ENCODE measurements around the gene PRDX2.

PRDX2 gene

DNA sequence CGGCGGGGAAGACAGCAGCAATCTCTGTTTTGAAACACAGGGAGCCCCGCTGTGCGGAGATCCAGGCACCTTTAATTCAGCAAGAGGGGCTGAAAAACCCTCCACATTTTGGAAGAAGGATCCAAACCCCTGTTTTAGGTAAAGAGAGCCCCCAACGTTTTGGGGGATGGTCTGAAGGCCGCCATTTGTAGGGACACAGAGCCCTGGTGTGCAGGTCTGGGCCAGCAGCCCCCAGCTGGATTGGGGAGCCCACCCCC is 22.8 kb downstream of the PRDX2 start:
- no peak for TF ChIP-seq CTCF (IDR thresholded peaks at IDR 0.05; ENCODE audit: control insufficient read depth, insufficient read depth, low read depth, low read length, missing control alignments)
- H3K4me3 ChIP-seq (ENCODE audit: control insufficient read depth, low read depth, low read length) = peak overlapping the region; percentile 72
- no peak for DNase-seq (ENCODE audit: low read depth)

DNA sequence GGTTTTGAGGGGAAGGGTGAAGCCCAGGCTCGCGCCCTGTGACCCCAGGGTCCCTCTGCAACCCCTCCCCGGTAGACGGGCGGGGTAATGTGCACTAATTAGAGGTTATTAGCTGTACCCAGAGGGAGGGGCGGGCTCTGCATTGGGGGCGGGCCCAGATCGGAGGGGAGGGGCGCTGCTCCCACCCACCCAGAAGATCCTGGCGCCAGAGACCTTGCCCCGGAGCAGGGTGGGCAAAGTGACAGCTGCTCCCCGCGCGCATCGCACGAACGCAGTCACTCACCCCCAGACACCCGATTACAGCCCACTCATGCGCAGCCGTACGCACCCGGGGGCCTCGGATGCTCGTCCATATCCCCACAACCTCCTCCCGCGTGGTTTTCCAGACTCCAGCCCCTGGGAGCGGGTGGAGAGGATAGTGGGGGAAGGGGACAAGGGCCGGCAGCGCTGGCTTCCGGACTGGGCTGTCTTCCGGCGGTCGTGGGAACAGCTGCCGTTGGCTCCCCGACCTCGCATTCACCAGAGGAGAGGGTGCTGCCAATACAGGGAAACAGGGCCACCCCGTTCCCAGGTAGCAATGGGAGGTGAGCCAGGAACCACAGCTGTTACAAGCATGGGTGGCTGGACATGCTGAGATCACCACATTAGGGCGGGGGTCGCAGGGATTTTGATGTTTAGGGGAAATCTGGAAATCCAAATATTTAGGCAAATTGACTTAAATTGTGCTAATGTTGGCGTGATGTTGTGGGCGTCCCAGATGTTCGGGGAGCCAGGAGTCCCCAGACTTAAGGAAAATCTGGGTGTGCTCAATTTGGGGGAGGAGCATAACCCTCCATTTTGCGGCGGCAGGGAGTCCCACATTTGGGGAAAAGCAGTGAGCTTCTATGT is 23.3 kb downstream of the PRDX2 start:
- DNase-seq (ENCODE audit: low read depth) = no peak

GRCh38 chr19:12777217-12778016 is 24.2 kb downstream of the PRDX2 start:
- DNase-seq (ENCODE audit: low read depth) = no peak
- peak; percentile 97 for TF ChIP-seq CTCF (IDR thresholded peaks at IDR 0.05; ENCODE audit: control insufficient read depth, insufficient read depth, low read depth, low read length, missing control alignments)
- peak overlapping the region; percentile 72 for H3K4me3 ChIP-seq (ENCODE audit: control insufficient read depth, low read depth, low read length)

More for the DNA sequence above, 23.3 kb downstream of the PRDX2 start:
- peak overlapping the region; percentile 72 for H3K4me3 ChIP-seq (ENCODE audit: control insufficient read depth, low read depth, low read length)
- TF ChIP-seq CTCF (IDR thresholded peaks at IDR 0.05; ENCODE audit: control insufficient read depth, insufficient read depth, low read depth, low read length, missing control alignments) = no peak

DNA sequence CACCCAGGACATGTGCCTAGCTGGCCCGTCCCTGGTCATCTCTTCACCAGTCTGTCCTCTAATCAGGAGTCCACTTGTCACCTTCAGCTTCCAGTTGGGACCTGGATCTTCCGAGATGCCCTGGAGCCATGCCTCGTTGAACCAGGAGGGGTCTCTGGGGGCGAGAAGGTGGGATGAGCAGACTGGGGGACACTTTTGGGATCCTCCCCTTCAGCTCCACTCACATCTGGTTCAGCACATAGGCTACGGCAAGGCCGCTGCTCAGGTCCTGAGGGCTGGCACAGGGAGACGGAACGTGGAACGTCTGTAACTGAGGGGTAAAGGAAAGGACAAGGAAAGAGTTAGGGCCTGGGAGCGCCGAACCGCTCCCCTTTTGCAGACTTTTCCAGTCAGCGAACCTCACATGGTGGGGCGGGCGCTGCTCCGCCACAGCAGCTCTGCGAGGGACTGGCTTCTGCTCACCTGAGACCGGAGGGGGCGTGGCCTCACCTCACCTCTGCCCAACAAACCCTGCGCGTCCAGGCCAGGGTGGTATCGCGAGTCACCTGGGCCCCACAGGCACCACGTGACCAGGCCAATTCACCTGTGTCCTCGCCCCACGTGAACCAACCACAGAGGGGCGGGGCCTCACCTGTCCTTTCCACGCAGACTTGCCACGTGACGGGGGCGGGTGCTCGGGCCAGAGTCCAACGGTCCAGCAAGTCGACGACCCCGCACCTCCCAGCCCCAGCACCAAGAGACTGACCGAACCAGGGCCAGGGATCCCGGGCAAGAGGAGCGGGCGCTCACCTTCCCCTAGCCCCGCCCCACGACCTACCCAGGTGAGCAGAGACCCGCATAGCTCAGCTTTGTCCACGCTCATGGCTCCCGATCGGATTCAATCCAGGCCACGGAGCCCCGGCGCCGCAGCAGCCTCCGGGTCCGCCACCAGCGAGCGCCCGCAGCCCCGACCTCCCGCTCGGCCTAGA is 26.7 kb downstream of the PRDX2 start, which contains the start of gene HOOK2:
TSS of gene HOOK2 (minus strand) at position 965 of the 968 bp plus-strand sequence. CDS start at position 862, 103 bp downstream.
- TF ChIP-seq CTCF (IDR thresholded peaks at IDR 0.05; ENCODE audit: control insufficient read depth, insufficient read depth, low read depth, low read length, missing control alignments) = no peak
- no peak for DNase-seq (ENCODE audit: low read depth)
- peak within 1 kb of the TSS; percentile 85 for H3K4me3 ChIP-seq (ENCODE audit: control insufficient read depth, low read depth, low read length)

- DNase-seq (ENCODE audit: low read depth) = no peak
- H3K4me3 ChIP-seq (ENCODE audit: control insufficient read depth, low read depth, low read length) = no peak overlapping the region
- peak; percentile 52 for TF ChIP-seq CTCF (IDR thresholded peaks at IDR 0.05; ENCODE audit: control insufficient read depth, insufficient read depth, low read depth, low read length, missing control alignments)
These were observed 28.0 kb downstream of the PRDX2 start for GRCh38 chr19:12773571-12773970.

- H3K4me3 ChIP-seq (ENCODE audit: control insufficient read depth, low read depth, low read length) = no peak overlapping the region
- no peak for TF ChIP-seq CTCF (IDR thresholded peaks at IDR 0.05; ENCODE audit: control insufficient read depth, insufficient read depth, low read depth, low read length, missing control alignments)
- no peak for DNase-seq (ENCODE audit: low read depth)
These were observed 29.3 kb downstream of the PRDX2 start for GRCh38 chr19:12772323-12772722.

Data from AG09309 (cell line).